Uterus (tissue), 2 donors: ENCODE measurements around the gene TLE1.

ENCODE experiments used
- POLR2A ChIP-seq, 2 donors: fragments of 450-650 bp; IDR thresholded peaks; one replicate each; pipeline ENCODE4 v1.6.1; 2016; ENCODE audit warnings: antibody characterized with exemption in 2 of 2, mild to moderate bottlenecking in 1 of 2, moderate library complexity in 1 of 2
- TF ChIP-seq, protein P1 (sequence below), 4 experiments: fragments of 200-600 bp in 2 of 4; fragments of 450-650 bp in 2 of 4; sonication (generic) in 2 of 4; IDR thresholded peaks; one replicate each; pipeline ENCODE4 v1.5.1; 2016 to 2019; ENCODE audit warnings: antibody characterized with exemption in 4 of 4, mild to moderate bottlenecking in 2 of 4, moderate library complexity in 1 of 4

DNA sequence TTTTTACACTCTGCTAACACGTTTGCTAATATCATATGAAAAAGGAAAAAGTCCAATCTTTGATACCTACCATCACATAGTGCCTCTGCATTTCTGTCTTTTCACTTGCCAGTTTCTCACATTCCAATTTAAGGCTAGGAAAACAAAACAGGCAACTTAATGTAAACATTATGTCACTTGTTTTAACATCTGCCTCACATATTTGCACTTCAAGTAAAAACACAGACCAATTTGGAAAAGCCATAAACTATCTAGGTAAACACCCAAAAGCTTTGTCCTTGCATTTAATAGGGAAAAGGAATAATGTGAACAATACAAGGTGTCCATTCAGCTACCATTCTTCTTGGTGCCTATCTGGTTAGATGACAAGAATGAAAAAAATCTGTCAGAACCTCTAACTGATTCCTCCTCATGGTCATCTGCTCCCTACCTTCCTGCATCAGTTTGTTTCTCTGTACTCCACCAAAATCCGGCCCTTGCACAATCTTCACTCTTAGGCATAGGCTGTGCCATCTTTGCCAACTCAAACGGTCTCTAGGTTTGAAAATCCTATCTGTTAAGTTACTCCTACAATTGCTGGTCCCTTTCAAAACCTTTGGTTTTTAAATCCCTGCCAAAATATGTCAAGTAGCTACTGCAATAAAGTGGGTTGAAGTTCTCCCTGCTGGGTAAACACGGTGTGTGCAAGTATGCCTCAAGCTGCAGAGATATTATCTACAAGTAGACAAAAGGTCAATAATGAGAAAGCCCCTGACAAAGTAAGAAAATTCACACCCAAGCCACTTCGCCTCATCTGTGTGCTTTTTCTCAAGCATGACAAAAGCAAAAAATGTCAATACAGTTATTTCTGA lies 3.4 kb downstream of the TLE1 start:
- TF ChIP-seq, protein P1, sequence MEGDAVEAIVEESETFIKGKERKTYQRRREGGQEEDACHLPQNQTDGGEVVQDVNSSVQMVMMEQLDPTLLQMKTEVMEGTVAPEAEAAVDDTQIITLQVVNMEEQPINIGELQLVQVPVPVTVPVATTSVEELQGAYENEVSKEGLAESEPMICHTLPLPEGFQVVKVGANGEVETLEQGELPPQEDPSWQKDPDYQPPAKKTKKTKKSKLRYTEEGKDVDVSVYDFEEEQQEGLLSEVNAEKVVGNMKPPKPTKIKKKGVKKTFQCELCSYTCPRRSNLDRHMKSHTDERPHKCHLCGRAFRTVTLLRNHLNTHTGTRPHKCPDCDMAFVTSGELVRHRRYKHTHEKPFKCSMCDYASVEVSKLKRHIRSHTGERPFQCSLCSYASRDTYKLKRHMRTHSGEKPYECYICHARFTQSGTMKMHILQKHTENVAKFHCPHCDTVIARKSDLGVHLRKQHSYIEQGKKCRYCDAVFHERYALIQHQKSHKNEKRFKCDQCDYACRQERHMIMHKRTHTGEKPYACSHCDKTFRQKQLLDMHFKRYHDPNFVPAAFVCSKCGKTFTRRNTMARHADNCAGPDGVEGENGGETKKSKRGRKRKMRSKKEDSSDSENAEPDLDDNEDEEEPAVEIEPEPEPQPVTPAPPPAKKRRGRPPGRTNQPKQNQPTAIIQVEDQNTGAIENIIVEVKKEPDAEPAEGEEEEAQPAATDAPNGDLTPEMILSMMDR (IDR thresholded peaks at IDR 0.05): peak in 1 of 4 experiments; percentile 11
- TF ChIP-seq POLR2A (IDR thresholded peaks at IDR 0.05): no peak
